Measurements from ENCODE around the gene PRDM15. TPM values are rescaled to one million over a fixed set of nuclear protein-coding genes. Genes with fewer than 3 reads are reported as not detected.

The PRDM15 gene
- total RNA-seq, 2 donors from 2014 or later = 6.7 to 18.1 TPM

DNA sequence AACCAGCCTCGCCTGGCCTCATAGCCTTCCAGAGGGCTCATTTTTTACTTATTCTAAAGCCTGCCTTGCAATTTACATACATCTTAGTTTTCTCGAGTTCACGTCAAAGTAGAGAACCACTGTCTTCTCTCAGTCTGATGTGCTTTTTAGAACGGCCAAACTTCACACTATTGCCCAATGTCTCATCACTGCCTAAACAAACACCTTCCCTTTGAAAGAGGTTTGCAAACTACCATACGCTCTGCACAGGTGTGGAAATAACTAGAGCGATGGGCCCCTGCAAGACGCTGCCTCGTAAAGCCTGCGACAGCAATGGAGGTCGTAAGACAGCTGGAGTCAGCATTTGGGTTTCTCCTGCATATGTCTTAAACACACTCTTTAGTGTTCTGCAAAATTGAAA lies 22.6 kb downstream of the PRDM15 start:
- TF ChIP-seq POLR2A (IDR thresholded peaks at IDR 0.05) = no peak
- no peak for TF ChIP-seq POLR2AphosphoS5 (IDR thresholded peaks at IDR 0.05)
- TF ChIP-seq, protein P1, sequence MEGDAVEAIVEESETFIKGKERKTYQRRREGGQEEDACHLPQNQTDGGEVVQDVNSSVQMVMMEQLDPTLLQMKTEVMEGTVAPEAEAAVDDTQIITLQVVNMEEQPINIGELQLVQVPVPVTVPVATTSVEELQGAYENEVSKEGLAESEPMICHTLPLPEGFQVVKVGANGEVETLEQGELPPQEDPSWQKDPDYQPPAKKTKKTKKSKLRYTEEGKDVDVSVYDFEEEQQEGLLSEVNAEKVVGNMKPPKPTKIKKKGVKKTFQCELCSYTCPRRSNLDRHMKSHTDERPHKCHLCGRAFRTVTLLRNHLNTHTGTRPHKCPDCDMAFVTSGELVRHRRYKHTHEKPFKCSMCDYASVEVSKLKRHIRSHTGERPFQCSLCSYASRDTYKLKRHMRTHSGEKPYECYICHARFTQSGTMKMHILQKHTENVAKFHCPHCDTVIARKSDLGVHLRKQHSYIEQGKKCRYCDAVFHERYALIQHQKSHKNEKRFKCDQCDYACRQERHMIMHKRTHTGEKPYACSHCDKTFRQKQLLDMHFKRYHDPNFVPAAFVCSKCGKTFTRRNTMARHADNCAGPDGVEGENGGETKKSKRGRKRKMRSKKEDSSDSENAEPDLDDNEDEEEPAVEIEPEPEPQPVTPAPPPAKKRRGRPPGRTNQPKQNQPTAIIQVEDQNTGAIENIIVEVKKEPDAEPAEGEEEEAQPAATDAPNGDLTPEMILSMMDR (IDR thresholded peaks at IDR 0.05) = no peak
- DNase-seq (ENCODE audit: low spot score) = no peak
- no peak overlapping the region for H3K4me3 ChIP-seq
- no peaks in the 10 kb centered on the region for H3K27me3 ChIP-seq (replicated peaks; ENCODE audit: insufficient read depth)
- H3K27ac ChIP-seq = no peak overlapping the region
- no peaks in the 10 kb centered on the region for H3K9me3 ChIP-seq
- no peaks in the 10 kb centered on the region for H3K4me1 ChIP-seq (replicated peaks)
- WGBS = 77% methylated on average over 10 of the region's 10 CpGs
- H3K36me3 ChIP-seq = no peaks in the 10 kb centered on the region
- intact Hi-C loops (cut with DNase I) = no loop called here

DNA sequence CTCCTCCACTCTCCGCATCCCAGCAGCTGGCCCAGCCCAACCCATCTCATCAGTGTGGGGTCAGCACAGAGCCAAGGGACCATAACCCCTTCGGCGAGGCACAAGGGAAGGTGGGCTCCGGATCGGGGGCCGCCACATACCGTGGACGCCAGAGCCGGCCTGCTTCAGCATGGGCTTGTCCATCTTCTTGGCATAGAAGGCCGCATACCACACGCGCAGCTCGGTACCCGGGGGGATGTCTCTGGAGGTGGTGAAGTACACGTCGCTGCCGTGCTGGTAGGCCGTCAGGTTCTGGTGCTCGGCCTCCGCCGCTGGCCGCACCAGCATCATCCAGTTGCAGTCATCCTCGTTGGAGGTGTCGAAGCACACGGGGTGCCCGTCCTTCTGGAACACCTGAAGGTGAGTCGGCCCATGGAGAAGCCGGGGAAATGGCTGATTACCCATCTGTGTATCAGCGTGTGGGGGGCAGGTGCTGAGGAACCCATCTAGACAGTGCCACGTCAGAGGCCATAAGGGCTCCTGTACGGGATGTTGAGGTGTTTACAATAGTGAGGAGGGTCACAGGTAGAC lies 24.6 kb downstream of the PRDM15 start:
- WGBS = 94% methylated on average over 31 of the region's 31 CpGs
- DNase-seq (ENCODE audit: low spot score) = no peak
- H3K9me3 ChIP-seq = no peaks in the 10 kb centered on the region
- H3K27me3 ChIP-seq (replicated peaks; ENCODE audit: insufficient read depth) = no peaks in the 10 kb centered on the region
- TF ChIP-seq POLR2A (IDR thresholded peaks at IDR 0.05) (no peak), POLR2AphosphoS5 (IDR thresholded peaks at IDR 0.05) (no peak)
- TF ChIP-seq, protein P1 (IDR thresholded peaks at IDR 0.05) = no peak
- intact Hi-C loops (cut with DNase I) = no loop called here
- H3K4me3 ChIP-seq = no peak overlapping the region
- H3K36me3 ChIP-seq = no peaks in the 10 kb centered on the region
- H3K27ac ChIP-seq = no peak overlapping the region
- no peaks in the 10 kb centered on the region for H3K4me1 ChIP-seq (replicated peaks)

DNA sequence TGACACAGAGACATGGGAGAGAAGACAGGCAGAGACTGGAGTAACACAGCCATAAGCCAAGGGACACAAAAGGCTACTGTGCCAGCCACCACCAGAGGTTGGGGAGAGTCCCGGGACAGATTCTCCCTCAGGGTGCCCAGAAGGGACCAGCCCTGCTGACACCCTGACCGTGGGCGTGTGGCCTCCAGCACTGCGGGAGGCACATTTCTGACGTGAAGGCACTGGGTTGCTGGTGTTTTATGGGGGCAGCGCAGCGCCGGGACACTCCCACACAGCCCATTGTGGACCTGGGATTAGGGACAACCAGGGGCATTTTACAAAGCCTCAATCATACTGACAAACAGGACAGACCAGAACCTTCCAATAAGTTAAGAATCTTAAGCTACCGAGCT lies 26.2 kb downstream of the PRDM15 start:
- no peak for DNase-seq (ENCODE audit: low spot score)
- whole genome bisulfite sequencing = 79% methylated on average over 9 of the region's 9 CpGs
- H3K36me3 ChIP-seq = no peaks in the 10 kb centered on the region

DNA sequence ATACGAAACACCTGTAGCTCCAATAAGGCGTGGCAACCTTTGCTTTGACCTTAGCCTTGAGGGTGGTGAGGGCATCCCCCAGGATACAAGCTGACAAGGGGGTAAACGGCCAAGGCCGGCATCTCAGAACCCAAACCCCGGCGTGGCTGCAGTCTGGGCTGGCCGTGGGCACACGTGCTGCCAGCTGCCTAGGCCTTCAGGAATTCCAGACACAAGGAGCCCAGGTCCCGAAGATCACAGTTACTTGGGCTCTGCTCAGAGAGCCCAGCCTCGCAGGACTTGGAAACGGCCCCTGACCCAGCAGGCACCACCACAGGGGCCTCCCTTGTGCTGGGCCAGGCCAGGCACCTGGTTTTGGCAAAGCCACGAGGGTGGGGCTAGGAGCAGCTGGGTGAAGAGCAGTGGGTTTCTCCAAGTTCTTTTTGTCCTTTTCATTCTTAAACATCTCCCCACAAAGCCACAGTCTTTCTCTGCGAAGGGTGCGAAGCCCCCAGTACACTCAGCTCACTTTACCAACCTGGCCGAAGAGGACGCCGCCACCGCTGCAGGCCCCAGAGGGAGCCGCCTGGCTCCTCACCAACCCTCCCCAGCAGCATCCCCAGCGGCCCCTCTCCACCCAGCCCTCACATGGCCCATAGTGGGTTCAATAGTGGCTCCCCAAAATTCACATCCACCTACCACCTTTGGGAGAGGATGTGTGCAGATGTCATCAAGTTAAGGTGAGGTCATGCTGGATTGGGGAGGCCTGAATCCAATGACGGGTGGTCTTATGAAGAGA lies 26.8 kb downstream of the PRDM15 start:
- no peaks in the 10 kb centered on the region for H3K27me3 ChIP-seq (replicated peaks; ENCODE audit: insufficient read depth)
- no peak overlapping the region for H3K4me3 ChIP-seq
- no peaks in the 10 kb centered on the region for H3K4me1 ChIP-seq (replicated peaks)
- DNase-seq (ENCODE audit: low spot score) = no peak
- TF ChIP-seq, protein P1 (IDR thresholded peaks at IDR 0.05) = no peak
- TF ChIP-seq POLR2A (IDR thresholded peaks at IDR 0.05) (no peak), POLR2AphosphoS5 (IDR thresholded peaks at IDR 0.05) (no peak)
- no peaks in the 10 kb centered on the region for H3K36me3 ChIP-seq
- 91% methylated on average over 17 of the region's 21 CpGs for WGBS
- intact Hi-C loops (cut with DNase I) = no loop called here
- no peaks in the 10 kb centered on the region for H3K9me3 ChIP-seq
- H3K27ac ChIP-seq = no peak overlapping the region

More for the DNA sequence above, 26.2 kb downstream of the PRDM15 start:
- TF ChIP-seq POLR2AphosphoS5 (IDR thresholded peaks at IDR 0.05) (no peak), POLR2A (IDR thresholded peaks at IDR 0.05) (no peak)
- TF ChIP-seq, protein P1 (IDR thresholded peaks at IDR 0.05) = no peak
- no peaks in the 10 kb centered on the region for H3K27me3 ChIP-seq (replicated peaks; ENCODE audit: insufficient read depth)
- no peak overlapping the region for H3K27ac ChIP-seq
- no peak overlapping the region for H3K4me3 ChIP-seq
- intact Hi-C loops (cut with DNase I) = no loop called here
- no peaks in the 10 kb centered on the region for H3K4me1 ChIP-seq (replicated peaks)
- H3K9me3 ChIP-seq = no peaks in the 10 kb centered on the region

Data from prostate gland (tissue), 2 donors.